Kidney (tissue), 14 donors: ENCODE data around the gene DNM3. TPM values are rescaled to one million over a fixed set of nuclear protein-coding genes. Genes with fewer than 3 reads are reported as not detected.

ENCODE experiments used
- DNase-seq, 5 donors: peaks; one replicate each; pipeline ENCODE4 v3.0.0-alpha.2; 2013 to 2020
- FAIRE-seq: peaks from 2 replicates; lab custom pipeline; 2012; peaks lifted over from hg19 to GRCh38; lab: Jason Lieb, UNC
- H3K27ac ChIP-seq, 2 donors: one replicate each; pipeline ENCODE4 v1.7.0; 2013; ENCODE audit warnings: low read depth in 2 of 2, low read length in 2 of 2, inconsistent platforms in 1 of 2
- H3K27me3 ChIP-seq: one replicate; pipeline ENCODE4 v1.7.1; 2013; ENCODE audit warnings: low read length, inconsistent platforms; ENCODE audit not compliant: control insufficient read depth, insufficient read depth
- H3K36me3 ChIP-seq, 3 donors: one replicate each; pipeline versions ENCODE4 v1.7.0 to v1.7.1; 2013; ENCODE audit warnings: low read length in 3 of 3, control low read depth in 1 of 3, inconsistent platforms in 1 of 3; ENCODE audit not compliant: insufficient read depth in 3 of 3, control insufficient read depth in 2 of 3
- H3K4me1 ChIP-seq, 3 donors: one replicate each; pipeline versions ENCODE4 v1.7.0 to v1.7.1; 2013; ENCODE audit warnings: low read length in 3 of 3, inconsistent platforms in 1 of 3, low read depth in 1 of 3; ENCODE audit not compliant: control insufficient read depth in 2 of 3, insufficient read depth in 2 of 3
- H3K4me3 ChIP-seq, 3 donors: one replicate each; pipeline versions ENCODE4 v1.7.0 to v1.8.1; 2013; ENCODE audit warnings: low read length in 3 of 3, control low read depth in 1 of 3, inconsistent platforms in 1 of 3
- H3K9ac ChIP-seq, 3 donors: one replicate each; pipeline versions ENCODE4 v1.7.0 to v1.7.1; 2013; ENCODE audit warnings: low read length in 3 of 3, control low read depth in 1 of 3, inconsistent platforms in 1 of 3
- H3K9me3 ChIP-seq, 3 donors: one replicate each; pipeline versions ENCODE4 v1.7.0 to v1.7.1; 2013; ENCODE audit warnings: low read length in 3 of 3, control low read depth in 1 of 3, inconsistent platforms in 1 of 3; ENCODE audit not compliant: control insufficient read depth in 2 of 3, insufficient read depth in 1 of 3
- CTCF ChIP-seq: IDR thresholded peaks from 3 replicates; pipeline ENCODE4 v1.5.1; 2012; ENCODE audit warnings: mild to moderate bottlenecking, moderate library complexity, borderline replicate concordance; ENCODE audit not compliant: insufficient read depth; ENCODE audit errors: extremely low read depth
- intact Hi-C: fragments of 100-400 bp; cut with DNase I; formaldehyde crosslinking; loops from one replicate; pipeline ENCODE4 v1.11.1; 2022
- polyA plus RNA-seq: library from polyadenylated mRNA; stranded (reverse); fragments of 350-450 nt; fragmentation: Illumina TruSeq; extraction: RNeasy Lipid Tissue Mini Kit (QIAGEN cat#74804); gene quantifications from one replicate; pipeline ENCODE4 v1.2.3, GENCODE V29; 2014; ENCODE audit warnings: low read depth, low replicate concordance; ENCODE audit not compliant: insufficient read depth
- total RNA-seq: library from RNA; stranded (reverse); fragmentation: NEBNext Ultra II Directional; extraction: Animal tissue kit (Norgen Biotek cat#: 25700); gene quantifications from one replicate; pipeline ENCODE4 v1.2.1, GENCODE V29; 2021
- donor health status: control.
- donor health status: control.
- donor health status: control.
- donor health status: control.
- donor health status: control.
- donor health status: DM: yes; HTN: yes; CAD: no.
- donor health status: Normal renal cell carcinoma (clear cell type).

DNM3 gene
- total and polyA plus RNA-seq, 2 donors from 2014 or later = 5.9 to 19.1 TPM

- Histone ChIP-seq H3K4me3 (no peak overlapping the region), H3K27ac (no peak overlapping the region), H3K9ac (no peak overlapping the region), H3K36me3 (no peaks in the 10 kb centered on the region), H3K27me3 (no peaks in the 10 kb centered on the region), H3K4me1 (peaks cover 0 to 10% (median 5%) of the 10 kb centered on the region in 3 donors), H3K9me3 (no peaks in the 10 kb centered on the region)
- intact Hi-C loops = no loop called here
- no peak for TF ChIP-seq CTCF
- no peak for FAIRE-seq
- no peak for DNase-seq
Measured at GRCh38 chr1:172339842-172340241, 498.5 kb downstream of the DNM3 start.

DNA sequence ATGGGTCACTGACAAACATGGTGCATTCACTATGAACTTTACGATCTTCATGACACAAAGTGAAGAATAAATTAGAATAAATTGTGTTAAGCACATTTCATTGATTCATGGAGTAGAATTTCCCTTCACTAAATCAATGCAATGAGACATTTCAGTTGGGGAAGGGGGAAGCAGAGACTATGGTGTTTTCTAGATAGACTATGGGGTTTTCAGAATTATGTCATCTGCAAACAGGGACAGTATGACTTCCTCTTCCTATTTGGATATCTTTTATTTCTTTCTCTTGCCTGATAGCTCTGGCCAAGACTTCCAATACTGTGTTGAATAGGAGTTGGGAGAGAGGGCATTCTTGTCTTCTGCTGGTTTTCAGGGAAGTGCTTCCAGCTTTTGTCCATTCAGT lies 499.2 kb downstream of the DNM3 start:
- no peak for DNase-seq
- H3K27me3 ChIP-seq = no peaks in the 10 kb centered on the region
- no peak overlapping the region for H3K4me3 ChIP-seq
- no peak overlapping the region for H3K9ac ChIP-seq
- no peak for FAIRE-seq
- no peak for TF ChIP-seq CTCF
- intact Hi-C loops = no loop called here
- H3K9me3 ChIP-seq = no peaks in the 10 kb centered on the region
- no peaks in the 10 kb centered on the region for H3K36me3 ChIP-seq
- no peak overlapping the region for H3K27ac ChIP-seq
- H3K4me1 ChIP-seq = peaks cover 0 to 10% (median 5%) of the 10 kb centered on the region in 3 donors

DNA sequence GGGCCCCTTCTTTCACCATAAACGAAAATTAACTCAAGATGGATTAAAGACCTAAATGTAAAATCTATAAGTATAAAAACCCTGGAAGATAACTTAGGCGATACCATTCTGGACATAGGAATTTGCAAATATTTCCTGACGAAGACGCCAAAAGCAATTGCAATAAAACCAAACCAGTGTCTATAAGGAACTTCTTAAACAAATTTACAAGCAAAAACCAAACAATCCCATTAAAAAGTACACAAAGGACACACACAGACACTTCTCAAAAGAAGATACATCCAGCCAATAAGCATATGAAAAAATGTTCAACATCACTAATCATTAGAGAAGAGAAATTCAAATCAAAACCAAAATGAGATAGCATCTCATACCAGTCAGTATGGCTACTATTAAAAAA lies 500.4 kb downstream of the DNM3 start:
- Histone ChIP-seq H3K9me3 (no peaks in the 10 kb centered on the region), H3K4me1 (peaks cover 0 to 10% (median 5%) of the 10 kb centered on the region in 3 donors), H3K4me3 (no peak overlapping the region), H3K36me3 (no peaks in the 10 kb centered on the region), H3K27ac (no peak overlapping the region), H3K9ac (no peak overlapping the region), H3K27me3 (no peaks in the 10 kb centered on the region)
- no peak for DNase-seq
- no peak for TF ChIP-seq CTCF
- no peak for FAIRE-seq
- intact Hi-C loops = no loop called here
